Adrenal gland (tissue), 5 donors: ENCODE data around the gene PKN2.

ENCODE experiments used
- POLR2A ChIP-seq, 2 donors: fragments of 450-650 bp; IDR thresholded peaks; one replicate each; pipeline ENCODE4 v1.6.1; 2017; ENCODE audit warnings: antibody characterized with exemption in 2 of 2, mild to moderate bottlenecking in 2 of 2, moderate library complexity in 1 of 2
- TF ChIP-seq, protein P1 (sequence below), 6 experiments: fragments of 450-650 bp in 4 of 6; fragments of 200-600 bp in 2 of 6; sonication (generic) in 1 of 6; IDR thresholded peaks; 1 replicate in 5 of 6; 2 replicates in 1 of 6; pipeline versions ENCODE4 v1.5.1 to v1.8.0; 2016 to 2021; ENCODE audit warnings: antibody characterized with exemption in 6 of 6, mild to moderate bottlenecking in 2 of 6, moderate library complexity in 1 of 6
- donor health status: DM: no; HTN: no; CAD: no.

DNA sequence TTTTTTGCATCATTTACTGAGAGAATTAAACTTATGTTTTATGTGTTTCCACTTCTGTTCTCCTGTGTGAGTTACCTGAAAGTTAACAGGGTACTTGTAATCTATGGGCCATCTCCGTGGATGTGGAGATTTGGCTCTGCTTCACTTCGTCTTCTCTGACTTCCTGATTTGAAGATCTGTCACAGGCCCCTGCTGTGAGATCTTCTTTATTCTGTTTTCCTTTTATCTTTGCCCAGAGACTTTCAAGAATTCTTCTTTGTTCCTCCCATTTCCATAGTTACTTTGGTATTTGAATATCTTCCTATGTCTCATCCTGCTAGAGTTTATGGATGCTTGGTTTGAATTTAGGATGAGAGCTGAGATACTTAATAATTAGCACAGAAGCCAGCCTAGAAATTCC lies 35.4 kb upstream of the PKN2 start:
- no peak for TF ChIP-seq POLR2A (IDR thresholded peaks at IDR 0.05)
- TF ChIP-seq, protein P1, sequence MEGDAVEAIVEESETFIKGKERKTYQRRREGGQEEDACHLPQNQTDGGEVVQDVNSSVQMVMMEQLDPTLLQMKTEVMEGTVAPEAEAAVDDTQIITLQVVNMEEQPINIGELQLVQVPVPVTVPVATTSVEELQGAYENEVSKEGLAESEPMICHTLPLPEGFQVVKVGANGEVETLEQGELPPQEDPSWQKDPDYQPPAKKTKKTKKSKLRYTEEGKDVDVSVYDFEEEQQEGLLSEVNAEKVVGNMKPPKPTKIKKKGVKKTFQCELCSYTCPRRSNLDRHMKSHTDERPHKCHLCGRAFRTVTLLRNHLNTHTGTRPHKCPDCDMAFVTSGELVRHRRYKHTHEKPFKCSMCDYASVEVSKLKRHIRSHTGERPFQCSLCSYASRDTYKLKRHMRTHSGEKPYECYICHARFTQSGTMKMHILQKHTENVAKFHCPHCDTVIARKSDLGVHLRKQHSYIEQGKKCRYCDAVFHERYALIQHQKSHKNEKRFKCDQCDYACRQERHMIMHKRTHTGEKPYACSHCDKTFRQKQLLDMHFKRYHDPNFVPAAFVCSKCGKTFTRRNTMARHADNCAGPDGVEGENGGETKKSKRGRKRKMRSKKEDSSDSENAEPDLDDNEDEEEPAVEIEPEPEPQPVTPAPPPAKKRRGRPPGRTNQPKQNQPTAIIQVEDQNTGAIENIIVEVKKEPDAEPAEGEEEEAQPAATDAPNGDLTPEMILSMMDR (IDR thresholded peaks at IDR 0.05): no peak
